HEK293 (cell line): ENCODE measurements around the gene DENND2C.
A peak's percentile ranks its signal among the peaks of the same experiment; 100 is the strongest.

ENCODE experiments used
- CTCF ChIA-PET: fragments of 350-600 bp; formaldehyde crosslinking; extraction: SDS; loops from one replicate; lab custom pipeline; 2021; ENCODE audit warnings: antibody characterized with exemption; lab: Yijun Ruan, JAX
- POLR2A ChIA-PET: fragments of 300-600 bp; formaldehyde crosslinking; extraction: SDS; loops from one replicate; lab custom pipeline; 2020; ENCODE audit warnings: antibody characterized with exemption, inconsistent platforms; lab: Yijun Ruan, JAX
- H3K27ac ChIP-seq: fragments of 200-500 bp; sonication (Bioruptor generic); 2 replicates; pipeline ENCODE4 v1.5.1; 2014; ENCODE audit warnings: low read depth, low read length, control low read depth, inconsistent platforms; ENCODE audit errors: extremely low read depth
- H3K36me3 ChIP-seq, 2 experiments: fragments of 200-500 bp in 1 of 2; sonication (Bioruptor generic) in 1 of 2; 1 replicate in 1 of 2; 2 replicates in 1 of 2; pipeline ENCODE4 v1.5.1; 2014 to 2017; ENCODE audit warnings: inconsistent platforms in 2 of 2, low read length in 2 of 2; ENCODE audit not compliant: control insufficient read depth in 2 of 2, insufficient read depth in 1 of 2
- H3K4me1 ChIP-seq: fragments of 200-500 bp; sonication (Bioruptor generic); 2 replicates; pipeline ENCODE4 v1.5.1; 2014; ENCODE audit warnings: mild to moderate bottlenecking, low read length, inconsistent platforms; ENCODE audit not compliant: control insufficient read depth, insufficient read depth
- H3K4me3 ChIP-seq: 2 replicates; pipeline ENCODE4 v1.5.1; 2011; ENCODE audit warnings: low read depth, mild to moderate bottlenecking, control low read depth, low read length, moderate library complexity
- H3K9me3 ChIP-seq: fragments of 200-500 bp; sonication (Bioruptor generic); 2 replicates; pipeline ENCODE4 v1.5.1; 2014; ENCODE audit warnings: low read depth, low read length, inconsistent platforms; ENCODE audit not compliant: control insufficient read depth, insufficient read depth
- PRDM1 ChIP-seq: fragments of 450-650 bp; formaldehyde crosslinking; IDR thresholded peaks from 2 replicates; pipeline ENCODE4; 2016; ENCODE audit warnings: missing biosample characterization, missing genetic modification characterization
- REPIN1 ChIP-seq: fragments of 450-650 bp; formaldehyde crosslinking; IDR thresholded peaks from 2 replicates; pipeline ENCODE4 v1.5.1; 2017; ENCODE audit warnings: missing biosample characterization, missing genetic modification characterization, low read depth
- TRIM28 ChIP-seq: IDR thresholded peaks from 2 replicates; pipeline ENCODE4 v1.6.1; 2011; ENCODE audit warnings: low read length, control low read depth, borderline replicate concordance
- ZBTB48 ChIP-seq: fragments of 450-650 bp; formaldehyde crosslinking; IDR thresholded peaks from 2 replicates; pipeline ENCODE4 v1.5.1; 2016; ENCODE audit warnings: missing biosample characterization, missing genetic modification characterization
- ZNF133 ChIP-seq: fragments of 450-650 bp; formaldehyde crosslinking; IDR thresholded peaks from 2 replicates; pipeline ENCODE4 v1.5.1; 2016; ENCODE audit warnings: missing biosample characterization, missing genetic modification characterization
- ZNF146 ChIP-seq: fragments of 450-650 bp; formaldehyde crosslinking; IDR thresholded peaks from 2 replicates; pipeline ENCODE4 v1.5.1; 2016; ENCODE audit warnings: missing biosample characterization, missing genetic modification characterization
- ZNF155 ChIP-seq: fragments of 450-650 bp; formaldehyde crosslinking; IDR thresholded peaks from 2 replicates; pipeline ENCODE4 v1.5.1; 2016; ENCODE audit warnings: missing biosample characterization, missing genetic modification characterization
- ZNF324 ChIP-seq: fragments of 450-650 bp; formaldehyde crosslinking; IDR thresholded peaks from 2 replicates; pipeline ENCODE4 v1.5.1; 2016; ENCODE audit warnings: missing biosample characterization, missing genetic modification characterization
- ZNF544 ChIP-seq: fragments of 450-650 bp; formaldehyde crosslinking; IDR thresholded peaks from 2 replicates; pipeline ENCODE4 v1.5.0; 2017; ENCODE audit warnings: missing biosample characterization, missing genetic modification characterization
- ZNF571 ChIP-seq: fragments of 450-650 bp; formaldehyde crosslinking; IDR thresholded peaks from 2 replicates; pipeline ENCODE4 v1.5.0; 2017; ENCODE audit warnings: missing biosample characterization, missing genetic modification characterization
- ZNF596 ChIP-seq: fragments of 450-650 bp; IDR thresholded peaks from 2 replicates; pipeline ENCODE4 v1.5.0; 2018; ENCODE audit warnings: missing biosample characterization, mild to moderate bottlenecking, missing genetic modification characterization, moderate library complexity
- ZNF692 ChIP-seq: fragments of 450-650 bp; formaldehyde crosslinking; IDR thresholded peaks from 2 replicates; pipeline ENCODE4 v1.5.1; 2016; ENCODE audit warnings: missing biosample characterization, missing genetic modification characterization
- ZNF792 ChIP-seq: fragments of 450-650 bp; formaldehyde crosslinking; IDR thresholded peaks from 2 replicates; pipeline ENCODE4 v1.5.1; 2016; ENCODE audit warnings: missing biosample characterization, missing genetic modification characterization
- ZSCAN18 ChIP-seq: fragments of 450-650 bp; formaldehyde crosslinking; IDR thresholded peaks from 2 replicates; pipeline ENCODE4 v1.5.1; 2016; ENCODE audit warnings: missing biosample characterization, missing genetic modification characterization
- ZSCAN5A ChIP-seq: fragments of 450-650 bp; formaldehyde crosslinking; IDR thresholded peaks from 2 replicates; pipeline ENCODE4 v1.5.1; 2016; ENCODE audit warnings: missing biosample characterization, missing genetic modification characterization
- ZXDB ChIP-seq: fragments of 450-650 bp; formaldehyde crosslinking; IDR thresholded peaks from 2 replicates; pipeline ENCODE4 v1.5.1; 2016; ENCODE audit warnings: missing biosample characterization, missing genetic modification characterization

DENND2C gene

GRCh38 chr1:114710360-114710759 lies 40.5 kb upstream of the DENND2C start:
- TF ChIP-seq ZNF596 = peak; percentile 31; the same call in 1 of the 2 replicates
- TF ChIP-seq ZNF544 (tag by site-specific recombination) = no peak
- TF ChIP-seq PRDM1 (tag by site-specific recombination) = peak; percentile 96
- H3K9me3 ChIP-seq = no peaks in the 10 kb centered on the region
- ChIA-PET CTCF (interaction anchor here (0.7 kb wide), 1 partner anchor 365 kb away, joined by 3 read pairs; no protein-coding TSS in a partner anchor), POLR2A (interaction anchor here (1.3 kb wide), 1 partner anchor 41 kb away, joined by 4 read pairs; the partner anchor contains the start of gene DENND2C)
- H3K27ac ChIP-seq = no peak overlapping the region
- peaks cover 49 to 92% of the 10 kb centered on the region in 2 experiments for H3K36me3 ChIP-seq
- no peaks in the 10 kb centered on the region for H3K4me1 ChIP-seq
- no peak overlapping the region for H3K4me3 ChIP-seq

- Histone ChIP-seq H3K9me3 (no peaks in the 10 kb centered on the region), H3K36me3 (peaks cover 36 to 74% of the 10 kb centered on the region in 2 experiments), H3K27ac (no peak overlapping the region), H3K4me3 (no peak overlapping the region), H3K4me1 (no peaks in the 10 kb centered on the region)
- CTCF ChIA-PET = interaction anchor here (1.0 kb wide), 1 partner anchor 361 kb away, joined by 3 read pairs; no protein-coding TSS in a partner anchor
- no peak for TF ChIP-seq ZNF692
- TF ChIP-seq ZNF155 (tag by site-specific recombination) = no peak
- no peak for TF ChIP-seq ZNF571
- no peak for TF ChIP-seq ZBTB48 (tag by site-specific recombination)
- no peak for TF ChIP-seq ZSCAN5A (tag by site-specific recombination)
- POLR2A ChIA-PET = no interaction called here
These were observed 37.8 kb upstream of the DENND2C start for GRCh38 chr1:114707604-114708003.

- TF ChIP-seq TRIM28 = no peak
- no peak for TF ChIP-seq ZNF792
- TF ChIP-seq ZNF146 (tag by site-specific recombination) = no peak
- TF ChIP-seq REPIN1 (tag by site-specific recombination) = no peak
- TF ChIP-seq ZSCAN18 (tag by site-specific recombination) = no peak
- no peak for TF ChIP-seq ZXDB (tag by site-specific recombination)
- TF ChIP-seq, all 188 proteins: peak for 0
- POLR2A ChIA-PET = interaction anchor here (1.0 to 1.8 kb wide), 2 partner anchors 10 to 12 kb away, joined by 3 to 4 read pairs; no protein-coding TSS in a partner anchor
- Histone ChIP-seq H3K4me1 (no peaks in the 10 kb centered on the region), H3K9me3 (no peaks in the 10 kb centered on the region), H3K27ac (no peak overlapping the region), H3K36me3 (peaks cover 12 to 35% of the 10 kb centered on the region in 2 experiments), H3K4me3 (no peak overlapping the region)
- CTCF ChIA-PET = no interaction called here
These were observed 33.4 kb upstream of the DENND2C start for GRCh38 chr1:114703242-114703641.

- POLR2A ChIA-PET = interaction anchor here (1.0 to 1.8 kb wide), 2 partner anchors 11 to 13 kb away, joined by 3 to 4 read pairs; no protein-coding TSS in a partner anchor
- Histone ChIP-seq H3K4me3 (no peak overlapping the region), H3K4me1 (no peaks in the 10 kb centered on the region), H3K9me3 (no peaks in the 10 kb centered on the region), H3K36me3 (peaks cover 9 to 30% of the 10 kb centered on the region in 2 experiments), H3K27ac (no peak overlapping the region)
- TF ChIP-seq ZNF133 (tag by site-specific recombination) (peak; percentile 58; the same call in 1 of the 2 replicates), ZNF324 (no peak)
- CTCF ChIA-PET = no interaction called here
These were observed 32.9 kb upstream of the DENND2C start for GRCh38 chr1:114702737-114703136.
